Measurements from ENCODE around the gene NINJ2. TPM values are rescaled to one million over a fixed set of nuclear protein-coding genes. Genes with fewer than 3 reads are reported as not detected.

NINJ2 gene
- total RNA-seq, 1 donor from 2014 or later: 2.3 TPM

DNA sequence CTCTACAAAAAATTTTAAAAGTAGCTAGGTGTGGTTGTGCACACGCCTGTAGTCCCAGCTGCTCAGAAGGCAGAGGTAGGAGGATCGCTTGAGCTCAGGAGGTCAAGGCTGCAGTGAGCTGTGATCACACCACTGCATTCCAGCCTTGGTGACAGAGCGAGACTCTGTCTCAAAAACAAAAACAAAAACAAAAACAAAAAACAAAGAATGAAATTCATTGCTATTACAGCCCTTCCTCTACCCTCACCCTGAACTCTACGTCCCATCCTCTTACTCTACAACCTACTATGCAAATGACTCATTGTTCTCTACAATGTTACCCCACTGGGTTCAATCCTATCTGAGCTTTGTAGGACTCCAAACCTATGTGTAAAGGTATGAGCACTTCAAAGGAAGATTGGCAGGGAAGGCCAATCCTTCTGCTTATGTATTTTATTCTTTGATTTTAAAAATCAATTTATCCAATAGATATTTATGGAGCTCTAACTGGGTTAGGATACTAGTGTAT is 39.3 kb downstream of the NINJ2 start:
- Mint-ChIP-seq H3K4me3 (ENCODE audit: unreplicated experiment) (peak overlapping the region; percentile 16), H3K27me3 (ENCODE audit: unreplicated experiment) (peaks cover 2% of the 10 kb centered on the region), H3K36me3 (ENCODE audit: low read depth, unreplicated experiment) (no peaks in the 10 kb centered on the region), H3K9me3 (ENCODE audit: unreplicated experiment) (no peaks in the 10 kb centered on the region), H3K27ac (ENCODE audit: unreplicated experiment) (peak overlapping the region; percentile 96), H3K4me1 (ENCODE audit: unreplicated experiment) (peaks cover 32% of the 10 kb centered on the region)
- TF ChIP-seq, protein P1, sequence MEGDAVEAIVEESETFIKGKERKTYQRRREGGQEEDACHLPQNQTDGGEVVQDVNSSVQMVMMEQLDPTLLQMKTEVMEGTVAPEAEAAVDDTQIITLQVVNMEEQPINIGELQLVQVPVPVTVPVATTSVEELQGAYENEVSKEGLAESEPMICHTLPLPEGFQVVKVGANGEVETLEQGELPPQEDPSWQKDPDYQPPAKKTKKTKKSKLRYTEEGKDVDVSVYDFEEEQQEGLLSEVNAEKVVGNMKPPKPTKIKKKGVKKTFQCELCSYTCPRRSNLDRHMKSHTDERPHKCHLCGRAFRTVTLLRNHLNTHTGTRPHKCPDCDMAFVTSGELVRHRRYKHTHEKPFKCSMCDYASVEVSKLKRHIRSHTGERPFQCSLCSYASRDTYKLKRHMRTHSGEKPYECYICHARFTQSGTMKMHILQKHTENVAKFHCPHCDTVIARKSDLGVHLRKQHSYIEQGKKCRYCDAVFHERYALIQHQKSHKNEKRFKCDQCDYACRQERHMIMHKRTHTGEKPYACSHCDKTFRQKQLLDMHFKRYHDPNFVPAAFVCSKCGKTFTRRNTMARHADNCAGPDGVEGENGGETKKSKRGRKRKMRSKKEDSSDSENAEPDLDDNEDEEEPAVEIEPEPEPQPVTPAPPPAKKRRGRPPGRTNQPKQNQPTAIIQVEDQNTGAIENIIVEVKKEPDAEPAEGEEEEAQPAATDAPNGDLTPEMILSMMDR (IDR thresholded peaks at IDR 0.05; ENCODE audit: unreplicated experiment): no peak
- DNase-seq (ENCODE audit: low spot score): no peak

DNA sequence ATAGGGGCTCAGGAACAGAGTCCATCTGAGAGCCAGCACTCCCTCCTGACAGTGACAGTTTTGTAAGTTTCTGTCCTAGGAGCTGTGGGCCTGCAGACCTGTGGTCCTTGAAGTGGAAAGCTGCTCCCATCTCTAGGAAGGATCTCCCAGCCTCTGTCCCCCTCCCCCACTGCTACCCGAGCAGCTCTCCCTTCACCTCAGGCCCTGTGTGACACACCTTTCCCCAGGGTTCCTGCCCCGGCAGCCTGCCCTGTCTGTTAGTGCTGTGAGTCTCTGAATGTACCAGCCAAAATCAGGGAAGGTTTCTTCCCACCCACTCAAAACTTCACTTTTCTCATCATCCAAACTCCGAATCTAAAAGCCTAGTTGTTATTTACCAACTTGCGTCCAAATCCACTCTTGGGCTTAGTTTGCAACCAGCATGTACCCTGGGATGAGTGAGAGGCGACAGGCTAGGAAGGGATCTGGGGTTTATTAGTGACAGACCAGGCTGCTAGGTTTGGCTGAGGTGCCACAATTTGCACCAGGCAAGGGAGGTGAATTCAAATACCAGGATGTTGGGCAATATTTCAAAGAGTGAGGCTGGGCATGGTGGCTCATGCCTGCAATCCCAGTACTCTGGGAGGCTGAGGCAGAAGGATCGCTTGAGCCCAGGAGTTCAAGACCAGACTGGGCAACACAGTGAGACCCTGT is 39.9 kb downstream of the NINJ2 start:
- TF ChIP-seq, protein P1 (IDR thresholded peaks at IDR 0.05; ENCODE audit: unreplicated experiment): no peak
- Mint-ChIP-seq H3K9me3 (ENCODE audit: unreplicated experiment) (no peaks in the 10 kb centered on the region), H3K27ac (ENCODE audit: unreplicated experiment) (peak overlapping the region; percentile 96), H3K36me3 (ENCODE audit: low read depth, unreplicated experiment) (no peaks in the 10 kb centered on the region), H3K4me3 (ENCODE audit: unreplicated experiment) (no peak overlapping the region), H3K27me3 (ENCODE audit: unreplicated experiment) (peaks cover 2% of the 10 kb centered on the region), H3K4me1 (ENCODE audit: unreplicated experiment) (peaks cover 32% of the 10 kb centered on the region)
- DNase-seq (ENCODE audit: low spot score): no peak

DNA sequence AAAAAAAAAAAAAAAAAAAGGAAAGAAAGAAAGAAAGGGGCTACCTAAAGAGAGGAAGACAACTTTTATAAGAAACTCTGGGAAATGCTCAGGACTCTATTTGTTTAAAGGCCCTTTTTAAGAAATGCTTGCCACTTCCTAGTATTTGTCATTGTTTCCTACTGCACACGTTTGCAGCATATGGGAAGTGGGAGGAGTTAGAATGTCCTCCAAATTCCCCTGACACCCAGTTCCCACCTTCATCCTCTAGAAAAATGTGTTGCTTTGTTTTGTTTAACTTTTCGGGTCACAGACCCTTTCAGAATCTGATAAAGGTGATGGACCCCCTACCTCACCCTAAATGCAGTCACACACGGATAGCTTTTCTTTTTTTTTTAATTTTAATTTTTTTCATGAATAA is 40.8 kb downstream of the NINJ2 start:
- Mint-ChIP-seq H3K9me3 (ENCODE audit: unreplicated experiment) (no peaks in the 10 kb centered on the region), H3K27ac (ENCODE audit: unreplicated experiment) (peak overlapping the region; percentile 96), H3K4me3 (ENCODE audit: unreplicated experiment) (no peak overlapping the region), H3K4me1 (ENCODE audit: unreplicated experiment) (peaks cover 35% of the 10 kb centered on the region), H3K36me3 (ENCODE audit: low read depth, unreplicated experiment) (no peaks in the 10 kb centered on the region), H3K27me3 (ENCODE audit: unreplicated experiment) (peaks cover 2% of the 10 kb centered on the region)
- TF ChIP-seq, protein P1 (IDR thresholded peaks at IDR 0.05; ENCODE audit: unreplicated experiment): no peak
- DNase-seq (ENCODE audit: low spot score): no peak

DNA sequence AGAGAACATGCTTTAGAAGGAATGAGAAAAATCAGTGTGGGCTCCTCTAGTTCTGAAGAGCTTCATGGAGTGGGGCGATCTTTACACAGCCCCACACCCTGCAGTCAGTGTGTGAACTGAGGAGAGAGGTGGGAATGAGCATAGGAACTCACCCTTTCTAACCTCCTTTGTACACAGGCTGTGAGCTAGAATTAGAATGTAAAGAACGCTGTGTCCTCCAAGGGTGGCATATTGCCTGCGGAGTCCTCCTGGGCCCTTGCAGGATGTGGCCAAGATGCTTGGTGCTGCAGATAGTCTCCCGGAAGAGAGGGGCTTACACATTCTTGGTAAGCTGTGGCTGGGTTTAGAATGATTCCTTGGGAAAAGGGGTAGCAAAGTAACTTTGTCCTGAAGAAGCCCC is 43.9 kb downstream of the NINJ2 start:
- Mint-ChIP-seq H3K9me3 (ENCODE audit: unreplicated experiment) (no peaks in the 10 kb centered on the region), H3K27ac (ENCODE audit: unreplicated experiment) (no peak overlapping the region), H3K36me3 (ENCODE audit: low read depth, unreplicated experiment) (no peaks in the 10 kb centered on the region), H3K4me3 (ENCODE audit: unreplicated experiment) (no peak overlapping the region), H3K4me1 (ENCODE audit: unreplicated experiment) (peaks cover 58% of the 10 kb centered on the region), H3K27me3 (ENCODE audit: unreplicated experiment) (peaks cover 4% of the 10 kb centered on the region)
- no peak for DNase-seq (ENCODE audit: low spot score)
- TF ChIP-seq, protein P1 (IDR thresholded peaks at IDR 0.05; ENCODE audit: unreplicated experiment): no peak

DNA sequence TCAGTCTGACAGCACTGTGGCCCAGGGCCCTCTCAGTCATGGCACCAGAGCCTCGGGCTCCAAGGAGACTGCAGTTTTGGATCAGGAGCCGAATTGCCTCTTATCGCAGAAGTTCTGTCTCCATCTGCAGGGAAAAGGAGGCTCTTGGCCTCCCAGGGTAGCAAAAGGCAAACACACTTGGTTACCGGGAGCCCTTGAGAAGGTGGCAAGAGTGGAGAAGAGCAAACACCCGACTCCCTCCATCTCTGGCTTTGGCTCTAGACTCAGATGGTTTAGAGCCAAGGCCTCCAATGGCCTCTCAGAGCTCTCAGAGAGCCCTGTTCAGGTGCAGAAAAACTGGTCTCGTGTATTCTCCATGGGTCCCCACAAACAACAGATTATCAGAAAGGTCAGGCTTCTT is 44.6 kb downstream of the NINJ2 start:
- Mint-ChIP-seq H3K9me3 (ENCODE audit: unreplicated experiment) (no peaks in the 10 kb centered on the region), H3K27ac (ENCODE audit: unreplicated experiment) (no peak overlapping the region), H3K4me3 (ENCODE audit: unreplicated experiment) (no peak overlapping the region), H3K4me1 (ENCODE audit: unreplicated experiment) (peaks cover 54% of the 10 kb centered on the region), H3K36me3 (ENCODE audit: low read depth, unreplicated experiment) (no peaks in the 10 kb centered on the region), H3K27me3 (ENCODE audit: unreplicated experiment) (peaks cover 4% of the 10 kb centered on the region)
- TF ChIP-seq, protein P1 (IDR thresholded peaks at IDR 0.05; ENCODE audit: unreplicated experiment): no peak
- DNase-seq (ENCODE audit: low spot score): no peak
